Activated T-cell treated with anti-CD3 and anti-CD28 coated beads, Interleukin-2, amount 50 U/mL, for 4 hours (primary cell): Measurements from ENCODE around the gene BST2. TPM values are rescaled to one million over a fixed set of nuclear protein-coding genes. Genes with fewer than 3 reads are reported as not detected.

Experiments
- ATAC-seq, 2 donors: fragments of 200-7000 bp; cut with Tn5 transposase; one replicate each; pipeline ENCODE4 v1.10.0; 2021
- DNase-seq: peaks from one replicate; pipeline ENCODE4 v3.0.0-alpha.2; 2020
- H3K27me3 Mint-ChIP-seq: one replicate; pipeline ENCODE4 v1.8.0; 2021; ENCODE audit warnings: low read depth, mixed read lengths
- H3K36me3 Mint-ChIP-seq: one replicate; pipeline ENCODE4 v1.8.0; 2022; ENCODE audit warnings: mixed read lengths; ENCODE audit not compliant: insufficient read depth
- H3K4me1 Mint-ChIP-seq: one replicate; pipeline ENCODE4 v1.8.0; 2021; ENCODE audit warnings: low read depth, mixed read lengths
- H3K4me3 Mint-ChIP-seq: one replicate; pipeline ENCODE4 v1.8.0; 2021; ENCODE audit warnings: mild to moderate bottlenecking, moderate library complexity, mixed read lengths
- H3K9me3 Mint-ChIP-seq: one replicate; pipeline ENCODE4 v1.8.0; 2021; ENCODE audit warnings: mixed read lengths
- total RNA-seq, 3 donors: library from RNA; stranded (reverse); gene quantifications; one replicate each; pipeline ENCODE4 v1.2.1, GENCODE V29; 2021

BST2 gene
- total RNA-seq, 3 donors from 2014 or later: 85.9 to 120 (median 105) TPM

DNA sequence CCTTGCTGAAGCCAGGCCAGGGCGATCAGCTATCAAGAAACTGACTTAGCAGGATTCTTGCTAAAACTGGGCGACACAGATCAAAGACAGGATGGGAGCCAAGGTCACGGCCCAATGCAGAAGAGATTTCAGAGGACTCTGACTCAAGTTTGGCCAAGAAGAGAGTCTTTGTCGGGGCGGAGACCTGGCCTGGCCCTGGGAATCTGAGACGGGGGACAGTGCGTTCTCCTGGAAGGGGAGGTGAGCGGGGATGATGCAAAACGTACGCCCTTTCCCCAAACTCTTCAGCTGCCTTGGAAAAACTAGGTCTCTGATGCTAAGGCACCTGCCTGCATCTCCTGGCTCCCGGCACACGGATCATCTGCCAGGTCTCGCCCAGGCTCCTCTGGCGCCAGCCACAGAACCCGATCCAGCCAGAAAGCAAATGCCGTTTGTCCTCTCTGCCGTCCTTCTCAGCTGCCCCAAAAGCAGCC, 24.2 kb upstream of the BST2 start:
- Mint-ChIP-seq H3K9me3 (no peaks in the 10 kb centered on the region), H3K4me1 (no peaks in the 10 kb centered on the region), H3K27me3 (no peaks in the 10 kb centered on the region), H3K4me3 (no peak overlapping the region), H3K36me3 (no peaks in the 10 kb centered on the region)
- ATAC-seq: no peak
- DNase-seq: no peak

DNA sequence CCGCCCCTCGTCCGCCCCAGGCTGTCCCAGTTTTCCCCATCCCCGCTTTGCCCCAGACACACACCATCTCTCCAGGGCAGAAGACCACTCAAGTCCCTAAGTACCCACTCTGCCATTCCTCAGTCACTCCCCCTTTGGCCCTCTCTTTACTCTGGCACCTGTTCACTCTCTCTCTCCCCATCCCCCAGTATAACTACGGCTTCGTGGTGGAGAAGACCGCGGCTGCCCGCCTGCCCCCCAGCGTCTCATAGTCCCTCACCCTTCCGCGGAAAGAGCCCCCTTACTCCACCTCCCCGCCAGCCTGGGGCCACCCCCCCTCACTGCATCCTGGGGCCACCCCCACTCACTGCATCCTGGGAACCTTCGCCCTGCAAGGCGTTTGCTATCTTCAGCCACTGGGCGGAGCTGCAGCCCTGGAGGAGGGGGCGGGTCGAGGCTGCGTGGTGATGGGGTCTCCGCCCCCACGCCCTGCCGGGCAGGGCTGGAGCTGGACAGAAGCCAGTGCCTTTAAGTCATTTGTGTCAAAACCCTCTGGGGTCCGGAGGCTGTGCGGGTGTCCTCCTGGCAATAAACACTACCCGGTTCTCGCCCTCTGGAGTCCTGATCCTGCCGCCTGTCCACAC, 19.4 kb upstream of the BST2 start:
- DNase-seq: no peak
- H3K4me1 Mint-ChIP-seq: peaks cover 2% of the 10 kb centered on the region
- H3K36me3 Mint-ChIP-seq: peaks cover 2% of the 10 kb centered on the region
- H3K9me3 Mint-ChIP-seq: no peaks in the 10 kb centered on the region
- ATAC-seq: peak; percentile 44 to 46
- H3K4me3 Mint-ChIP-seq: no peak overlapping the region
- H3K27me3 Mint-ChIP-seq: no peaks in the 10 kb centered on the region

- peaks cover 2% of the 10 kb centered on the region for H3K36me3 Mint-ChIP-seq
- peaks cover 10% of the 10 kb centered on the region for H3K4me1 Mint-ChIP-seq
- H3K27me3 Mint-ChIP-seq: no peaks in the 10 kb centered on the region
- H3K9me3 Mint-ChIP-seq: no peaks in the 10 kb centered on the region
- no peak overlapping the region for H3K4me3 Mint-ChIP-seq
- ATAC-seq (no peak), DNase-seq (no peak)
Measured at GRCh38 chr19:17423429-17424208, 18.2 kb upstream of the BST2 start.

GRCh38 chr19:17421942-17422341, 16.5 kb upstream of the BST2 start:
- ATAC-seq: no peak
- H3K36me3 Mint-ChIP-seq: peaks cover 3% of the 10 kb centered on the region
- H3K9me3 Mint-ChIP-seq: no peaks in the 10 kb centered on the region
- H3K27me3 Mint-ChIP-seq: no peaks in the 10 kb centered on the region
- no peak overlapping the region for H3K4me3 Mint-ChIP-seq
- no peak for DNase-seq
- H3K4me1 Mint-ChIP-seq: peaks cover 10% of the 10 kb centered on the region

- ATAC-seq (peak in 1 of 2 donors; percentile 13), DNase-seq (no peak)
- H3K27me3 Mint-ChIP-seq: no peaks in the 10 kb centered on the region
- peaks cover 7% of the 10 kb centered on the region for H3K36me3 Mint-ChIP-seq
- H3K4me3 Mint-ChIP-seq: peak overlapping the region; percentile 91
- peaks cover 10% of the 10 kb centered on the region for H3K4me1 Mint-ChIP-seq
- H3K9me3 Mint-ChIP-seq: no peaks in the 10 kb centered on the region
Measured at GRCh38 chr19:17420475-17420924, 15.1 kb upstream of the BST2 start.

DNA sequence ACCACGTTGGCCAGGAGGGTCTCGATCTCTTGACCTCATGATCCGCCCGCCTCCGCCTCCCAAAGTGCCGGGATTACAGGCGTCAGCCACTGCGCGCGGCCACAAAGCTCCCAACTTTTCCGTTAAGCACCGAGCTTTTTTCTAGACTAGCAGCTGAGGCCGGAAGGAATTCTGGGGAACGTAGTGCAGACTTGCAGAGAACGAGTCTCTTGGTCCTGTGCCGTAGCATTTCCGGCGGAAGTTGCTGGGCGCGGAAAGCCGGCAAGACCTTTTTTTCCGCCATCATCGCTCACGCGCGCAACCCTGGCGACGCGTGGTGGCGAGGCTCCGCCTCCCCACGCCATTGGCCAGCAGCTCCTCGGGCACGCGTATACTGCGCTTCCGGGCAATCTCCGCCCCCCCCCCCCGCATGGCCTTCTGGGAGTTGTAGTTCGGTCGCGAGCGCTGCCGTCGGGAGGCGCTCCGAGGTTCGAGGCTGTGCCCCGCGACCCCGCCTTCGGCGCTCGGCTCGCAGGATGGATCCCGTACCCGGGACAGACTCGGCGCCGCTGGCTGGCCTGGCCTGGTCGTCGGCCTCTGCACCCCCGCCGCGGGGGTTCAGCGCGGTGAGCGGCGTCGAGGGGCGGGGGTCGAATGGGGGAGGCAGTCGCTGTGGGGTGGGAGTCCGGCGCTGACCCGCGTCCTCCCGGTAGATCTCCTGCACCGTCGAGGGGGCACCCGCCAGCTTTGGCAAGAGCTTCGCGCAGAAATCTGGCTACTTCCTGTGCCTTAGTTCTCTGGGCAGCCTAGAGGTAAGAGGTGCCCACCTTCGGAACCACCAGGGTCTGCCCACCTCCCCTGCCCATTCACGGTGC, 14.4 kb upstream of the BST2 start, which contains the start of gene MVB12A:
Gene MVB12A (plus strand): TSS at position 427 of the 854 bp plus-strand sequence. CDS start 89 bp downstream, at position 516.
- ATAC-seq: peak; percentile 95 to 98
- peak within 1 kb of the TSS; percentile 91 for H3K4me3 Mint-ChIP-seq
- H3K27me3 Mint-ChIP-seq: no peaks in the 10 kb centered on the region
- peaks cover 10% of the 10 kb centered on the region for H3K4me1 Mint-ChIP-seq
- DNase-seq: peak; percentile 92
- H3K36me3 Mint-ChIP-seq: peaks cover 8% of the 10 kb centered on the region
- no peaks in the 10 kb centered on the region for H3K9me3 Mint-ChIP-seq

DNA sequence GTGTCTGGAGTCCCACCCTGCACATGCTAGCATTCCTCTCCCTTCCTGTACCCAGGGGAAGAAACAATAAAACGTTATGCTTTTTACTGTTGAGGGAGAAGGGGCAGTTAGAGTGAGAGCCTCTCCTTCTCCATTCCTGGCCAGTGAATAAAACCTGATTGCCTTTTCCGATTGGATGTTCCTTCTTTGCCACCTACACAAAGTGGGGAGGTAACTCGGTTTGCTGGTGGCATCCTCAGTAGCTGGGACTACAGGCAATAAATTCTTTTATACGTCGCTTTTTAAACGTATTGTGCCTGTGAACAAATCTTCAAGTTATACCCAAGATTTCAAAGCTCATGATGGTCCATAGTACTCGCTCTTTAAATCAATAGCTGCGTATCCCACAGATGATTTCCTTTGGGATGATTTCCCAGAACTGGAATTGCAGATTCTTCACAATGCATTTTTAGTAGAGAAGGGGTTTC, 13.8 kb upstream of the BST2 start:
- no peaks in the 10 kb centered on the region for H3K9me3 Mint-ChIP-seq
- H3K27me3 Mint-ChIP-seq: no peaks in the 10 kb centered on the region
- DNase-seq (no peak), ATAC-seq (no peak)
- peak overlapping the region; percentile 91 for H3K4me3 Mint-ChIP-seq
- peaks cover 11% of the 10 kb centered on the region for H3K36me3 Mint-ChIP-seq
- peaks cover 10% of the 10 kb centered on the region for H3K4me1 Mint-ChIP-seq

- H3K36me3 Mint-ChIP-seq: peaks cover 11% of the 10 kb centered on the region
- no peaks in the 10 kb centered on the region for H3K9me3 Mint-ChIP-seq
- peak overlapping the region; percentile 91 for H3K4me3 Mint-ChIP-seq
- H3K27me3 Mint-ChIP-seq: no peaks in the 10 kb centered on the region
- H3K4me1 Mint-ChIP-seq: peaks cover 10% of the 10 kb centered on the region
- no peak for ATAC-seq
- no peak for DNase-seq
Measured at GRCh38 chr19:17418710-17419109, 13.3 kb upstream of the BST2 start.

DNA sequence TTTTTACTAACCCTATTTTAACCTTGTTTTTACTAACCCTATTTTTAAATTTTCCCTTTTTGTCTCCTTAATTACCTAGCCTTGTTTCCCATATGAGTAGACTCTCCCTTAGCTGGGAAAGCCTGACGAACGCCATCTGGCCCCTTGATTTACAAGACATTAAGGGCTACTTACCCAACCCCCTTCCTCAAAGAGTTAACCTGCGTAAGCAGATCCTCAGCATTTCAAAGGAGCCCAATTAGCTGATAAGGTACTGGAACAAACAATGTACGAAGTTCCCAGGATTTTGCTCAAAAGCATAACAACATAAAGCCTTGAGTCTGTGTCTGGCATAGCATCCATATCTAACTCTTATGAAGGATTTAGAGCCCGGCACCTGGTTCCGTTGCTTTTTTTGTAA, 9.7 kb upstream of the BST2 start:
- Mint-ChIP-seq H3K4me3 (no peak overlapping the region), H3K4me1 (peaks cover 19% of the 10 kb centered on the region), H3K9me3 (no peaks in the 10 kb centered on the region), H3K27me3 (no peaks in the 10 kb centered on the region), H3K36me3 (peaks cover 19% of the 10 kb centered on the region)
- ATAC-seq (no peak), DNase-seq (no peak)

- no peak overlapping the region for H3K4me3 Mint-ChIP-seq
- no peak for ATAC-seq
- H3K27me3 Mint-ChIP-seq: no peaks in the 10 kb centered on the region
- H3K9me3 Mint-ChIP-seq: no peaks in the 10 kb centered on the region
- no peak for DNase-seq
- H3K36me3 Mint-ChIP-seq: peaks cover 19% of the 10 kb centered on the region
- peaks cover 12% of the 10 kb centered on the region for H3K4me1 Mint-ChIP-seq
Measured at GRCh38 chr19:17414097-17414496, 8.7 kb upstream of the BST2 start.

GRCh38 chr19:17411801-17412200, 6.4 kb upstream of the BST2 start:
- Mint-ChIP-seq H3K36me3 (peaks cover 16% of the 10 kb centered on the region), H3K4me1 (peaks cover 21% of the 10 kb centered on the region), H3K9me3 (no peaks in the 10 kb centered on the region), H3K4me3 (no peak overlapping the region), H3K27me3 (no peaks in the 10 kb centered on the region)
- no peak for ATAC-seq
- DNase-seq: no peak

DNA sequence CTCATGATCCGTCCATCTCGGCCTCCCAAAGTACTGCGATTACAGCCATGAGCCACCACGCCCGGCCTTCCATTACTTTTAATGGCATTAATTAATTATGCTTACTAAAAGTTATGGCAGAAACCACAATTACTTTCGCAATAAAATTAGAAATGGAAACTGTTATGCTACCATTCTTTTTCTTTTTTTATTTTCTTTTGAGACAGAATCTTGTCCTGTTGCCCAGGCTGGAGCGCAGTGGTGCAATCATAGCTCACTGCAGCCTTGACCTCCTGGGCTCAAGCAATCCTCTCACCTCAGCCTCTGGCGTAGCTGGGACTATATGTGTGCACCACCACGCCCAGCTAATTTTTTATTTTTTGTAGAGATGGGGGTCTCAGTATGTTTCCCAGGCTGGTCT, 4.6 kb upstream of the BST2 start:
- DNase-seq: no peak
- no peaks in the 10 kb centered on the region for H3K27me3 Mint-ChIP-seq
- peaks cover 12% of the 10 kb centered on the region for H3K36me3 Mint-ChIP-seq
- ATAC-seq: no peak
- H3K4me3 Mint-ChIP-seq: no peak overlapping the region
- no peaks in the 10 kb centered on the region for H3K9me3 Mint-ChIP-seq
- H3K4me1 Mint-ChIP-seq: peaks cover 26% of the 10 kb centered on the region

GRCh38 chr19:17406887-17407196, 1.4 kb upstream of the BST2 start:
- Mint-ChIP-seq H3K27me3 (no peaks in the 10 kb centered on the region), H3K4me1 (peaks cover 28% of the 10 kb centered on the region), H3K4me3 (peak overlapping the region; percentile 84), H3K36me3 (peaks cover 2% of the 10 kb centered on the region), H3K9me3 (no peaks in the 10 kb centered on the region)
- ATAC-seq: no peak
- no peak for DNase-seq
